ENCODE results near the gene HRG.
"Not testable (repeated sequence)": the region's sequence is repeated elsewhere in the genome, so short reads cannot be mapped to it uniquely, and the experiment has no call there.

The HRG gene

GRCh38 chr3:186682812-186683211 lies 17.0 kb downstream of the HRG start:
- DNase-seq (ENCODE audit: low spot score): no peak

- no peak for DNase-seq (ENCODE audit: low spot score)
Observed at GRCh38 chr3:186683979-186684378, 18.2 kb downstream of the HRG start.

GRCh38 chr3:186686475-186686874 lies 20.7 kb downstream of the HRG start:
- DNase-seq (ENCODE audit: low spot score): not testable (repeated sequence)

GRCh38 chr3:186687120-186687651 lies 21.4 kb downstream of the HRG start:
- DNase-seq (ENCODE audit: low spot score): no peak

GRCh38 chr3:186690304-186690703 lies 24.5 kb downstream of the HRG start:
- not testable (repeated sequence) for DNase-seq (ENCODE audit: low spot score)

- no peak for DNase-seq (ENCODE audit: low spot score)
Observed at GRCh38 chr3:186691676-186692075, 25.9 kb downstream of the HRG start.

GRCh38 chr3:186693843-186694242 lies 28.0 kb downstream of the HRG start:
- no peak for DNase-seq (ENCODE audit: low spot score)

GRCh38 chr3:186694288-186695032 lies 28.6 kb downstream of the HRG start:
- no peak for DNase-seq (ENCODE audit: low spot score)

GRCh38 chr3:186696522-186696921 lies 30.7 kb downstream of the HRG start:
- no peak for DNase-seq (ENCODE audit: low spot score)

- DNase-seq (ENCODE audit: low spot score): no peak
Observed at GRCh38 chr3:186697510-186697909, 31.7 kb downstream of the HRG start.

GRCh38 chr3:186700267-186700666 lies 34.5 kb downstream of the HRG start:
- no peak for DNase-seq (ENCODE audit: low spot score)

GRCh38 chr3:186702451-186702850 lies 36.6 kb downstream of the HRG start:
- not testable (repeated sequence) for DNase-seq (ENCODE audit: low spot score)

GRCh38 chr3:186705882-186706780 lies 40.3 kb downstream of the HRG start:
- no peak for DNase-seq (ENCODE audit: low spot score)

GRCh38 chr3:186708983-186709679 lies 43.3 kb downstream of the HRG start:
- DNase-seq (ENCODE audit: low spot score): no peak

GRCh38 chr3:186710694-186711093 lies 44.9 kb downstream of the HRG start:
- not testable (repeated sequence) for DNase-seq (ENCODE audit: low spot score)

GRCh38 chr3:186713499-186713898 lies 47.7 kb downstream of the HRG start:
- DNase-seq (ENCODE audit: low spot score): no peak

- DNase-seq (ENCODE audit: low spot score): no peak
Observed at GRCh38 chr3:186717039-186717457, 51.2 kb downstream of the HRG start, which contains the start of gene KNG1. Gene KNG1, plus strand, starts transcription at chr3:186717359. Its CDS starts 184 bp downstream, at chr3:186717543.

GRCh38 chr3:186719945-186720739 lies 54.3 kb downstream of the HRG start:
- DNase-seq (ENCODE audit: low spot score): no peak

GRCh38 chr3:186722457-186722856 lies 56.6 kb downstream of the HRG start:
- no peak for DNase-seq (ENCODE audit: low spot score)

GRCh38 chr3:186724911-186725310 lies 59.1 kb downstream of the HRG start:
- no peak for DNase-seq (ENCODE audit: low spot score)

Data from globus pallidus (tissue), 1 donor.